ENCODE measurements around the gene SNX10.

- TF ChIP-seq, protein P1, sequence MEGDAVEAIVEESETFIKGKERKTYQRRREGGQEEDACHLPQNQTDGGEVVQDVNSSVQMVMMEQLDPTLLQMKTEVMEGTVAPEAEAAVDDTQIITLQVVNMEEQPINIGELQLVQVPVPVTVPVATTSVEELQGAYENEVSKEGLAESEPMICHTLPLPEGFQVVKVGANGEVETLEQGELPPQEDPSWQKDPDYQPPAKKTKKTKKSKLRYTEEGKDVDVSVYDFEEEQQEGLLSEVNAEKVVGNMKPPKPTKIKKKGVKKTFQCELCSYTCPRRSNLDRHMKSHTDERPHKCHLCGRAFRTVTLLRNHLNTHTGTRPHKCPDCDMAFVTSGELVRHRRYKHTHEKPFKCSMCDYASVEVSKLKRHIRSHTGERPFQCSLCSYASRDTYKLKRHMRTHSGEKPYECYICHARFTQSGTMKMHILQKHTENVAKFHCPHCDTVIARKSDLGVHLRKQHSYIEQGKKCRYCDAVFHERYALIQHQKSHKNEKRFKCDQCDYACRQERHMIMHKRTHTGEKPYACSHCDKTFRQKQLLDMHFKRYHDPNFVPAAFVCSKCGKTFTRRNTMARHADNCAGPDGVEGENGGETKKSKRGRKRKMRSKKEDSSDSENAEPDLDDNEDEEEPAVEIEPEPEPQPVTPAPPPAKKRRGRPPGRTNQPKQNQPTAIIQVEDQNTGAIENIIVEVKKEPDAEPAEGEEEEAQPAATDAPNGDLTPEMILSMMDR (IDR thresholded peaks at IDR 0.05) = no peak
- TF ChIP-seq POLR2A (IDR thresholded peaks at IDR 0.05) = no peak
- TF ChIP-seq EP300 (IDR thresholded peaks at IDR 0.05) = no peak
- TF ChIP-seq POLR2AphosphoS5 (IDR thresholded peaks at IDR 0.05) = no peak
Measured at GRCh38 chr7:26331789-26332188, 40.1 kb downstream of the SNX10 start.
